SK-N-SH treated with all-trans-retinoic acid at 6 μM for 48 hours (cell line): ENCODE measurements around the gene KLHL29.

Experiments used
- GLIS3 ChIP-seq: fragments of 250-450 bp; sonication (Bioruptor Pico); IDR thresholded peaks from 2 replicates; pipeline ENCODE4 v1.5.0; 2020; ENCODE audit warnings: mild to moderate bottlenecking, moderate library complexity
- ISL1 ChIP-seq: fragments of 250-450 bp; sonication (Bioruptor Pico); IDR thresholded peaks from 2 replicates; pipeline ENCODE4 v2.1.2; 2022; ENCODE audit warnings: mild to moderate bottlenecking, moderate library complexity
- PPARA ChIP-seq: fragments of 250-450 bp; sonication (Bioruptor Pico); IDR thresholded peaks from 2 replicates; pipeline ENCODE4 v1.5.0; 2020; ENCODE audit warnings: mild to moderate bottlenecking, borderline replicate concordance
- RARB ChIP-seq: fragments of 250-450 bp; sonication (Bioruptor Pico); IDR thresholded peaks from 2 replicates; pipeline ENCODE4 v1.8.0; 2021; ENCODE audit warnings: mild to moderate bottlenecking, moderate library complexity
- TCF4 ChIP-seq: fragments of 250-450 bp; sonication (Bioruptor Pico); IDR thresholded peaks from 2 replicates; pipeline ENCODE4 v1.8.0; 2021; ENCODE audit warnings: mild to moderate bottlenecking, moderate library complexity, borderline replicate concordance
- ZFP3 ChIP-seq: fragments of 250-450 bp; sonication (Bioruptor Pico); IDR thresholded peaks from 2 replicates; pipeline ENCODE4 v1.5.0; 2020; ENCODE audit warnings: mild to moderate bottlenecking, moderate library complexity
- ZNF565 ChIP-seq: fragments of 450-650 bp; formaldehyde crosslinking; conservative IDR thresholded peaks from 2 replicates; pipeline ENCODE4 v1.5.0; 2020; ENCODE audit warnings: low read depth, mild to moderate bottlenecking, moderate library complexity
- TF ChIP-seq, protein P1 (sequence below): fragments of 250-450 bp; sonication (Bioruptor Pico); IDR thresholded peaks from 2 replicates; pipeline ENCODE4 v1.8.0; 2020; ENCODE audit warnings: mild to moderate bottlenecking, moderate library complexity, borderline replicate concordance

DNA sequence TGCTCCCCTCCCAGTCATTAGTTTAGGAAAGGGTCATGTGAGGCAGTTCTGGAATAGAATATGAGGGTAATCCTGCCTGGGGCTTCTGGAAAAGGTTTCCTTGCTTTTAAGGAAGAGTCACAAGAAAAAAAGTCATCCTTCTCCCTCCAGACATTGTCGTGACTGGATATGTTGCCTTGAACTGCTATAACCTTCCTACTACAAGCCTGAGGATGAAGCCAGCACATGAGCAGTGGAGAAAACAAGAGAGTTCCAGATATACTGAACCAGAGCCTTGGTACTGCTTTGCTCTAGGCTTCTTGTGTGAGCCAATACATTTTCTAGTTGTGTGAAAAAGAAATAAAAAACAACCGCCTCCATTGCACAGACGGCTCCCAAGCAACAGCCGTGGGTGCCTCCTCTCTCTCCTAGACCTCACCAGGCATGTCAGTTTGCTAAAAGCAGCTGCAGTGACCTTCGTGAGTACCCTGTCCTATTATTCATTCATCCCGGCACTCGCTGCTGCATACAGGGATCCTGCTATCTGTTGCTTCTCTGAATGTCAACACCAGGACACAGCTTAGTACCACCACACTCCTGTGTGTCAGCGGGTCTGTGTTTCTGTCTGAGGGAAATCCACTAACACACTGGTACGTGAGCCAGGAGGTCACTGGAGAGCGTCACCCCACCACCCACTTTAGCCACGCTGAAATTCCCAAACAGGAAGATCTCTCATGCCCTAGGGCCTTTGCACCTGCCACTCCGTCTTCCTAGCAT, 186.7 kb downstream of the KLHL29 start:
- TF ChIP-seq TCF4 (CRISPR knock-in tag) (no peak), PPARA (CRISPR knock-in tag) (no peak), RARB (no peak), ISL1 (CRISPR knock-in tag) (no peak), GLIS3 (CRISPR knock-in tag) (no peak), ZFP3 (CRISPR knock-in tag) (no peak), ZNF565 (CRISPR knock-in tag) (no peak)
- TF ChIP-seq, protein P1, sequence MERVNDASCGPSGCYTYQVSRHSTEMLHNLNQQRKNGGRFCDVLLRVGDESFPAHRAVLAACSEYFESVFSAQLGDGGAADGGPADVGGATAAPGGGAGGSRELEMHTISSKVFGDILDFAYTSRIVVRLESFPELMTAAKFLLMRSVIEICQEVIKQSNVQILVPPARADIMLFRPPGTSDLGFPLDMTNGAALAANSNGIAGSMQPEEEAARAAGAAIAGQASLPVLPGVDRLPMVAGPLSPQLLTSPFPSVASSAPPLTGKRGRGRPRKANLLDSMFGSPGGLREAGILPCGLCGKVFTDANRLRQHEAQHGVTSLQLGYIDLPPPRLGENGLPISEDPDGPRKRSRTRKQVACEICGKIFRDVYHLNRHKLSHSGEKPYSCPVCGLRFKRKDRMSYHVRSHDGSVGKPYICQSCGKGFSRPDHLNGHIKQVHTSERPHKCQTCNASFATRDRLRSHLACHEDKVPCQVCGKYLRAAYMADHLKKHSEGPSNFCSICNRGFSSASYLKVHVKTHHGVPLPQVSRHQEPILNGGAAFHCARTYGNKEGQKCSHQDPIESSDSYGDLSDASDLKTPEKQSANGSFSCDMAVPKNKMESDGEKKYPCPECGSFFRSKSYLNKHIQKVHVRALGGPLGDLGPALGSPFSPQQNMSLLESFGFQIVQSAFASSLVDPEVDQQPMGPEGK (CRISPR knock-in tag): no peak
